WI38 (cell line): ENCODE results near the gene KIF5C.

Source experiments
- H3K4me3 ChIP-seq: 2 replicates; pipeline ENCODE4 v1.5.1; 2011; ENCODE audit warnings: low read depth, mild to moderate bottlenecking, control low read depth, low read length
- TF ChIP-seq, protein P1 (sequence below): IDR thresholded peaks from 2 replicates; pipeline ENCODE4 v1.5.1; 2012; ENCODE audit warnings: low read depth, mild to moderate bottlenecking, control low read depth, low read length

KIF5C gene

DNA sequence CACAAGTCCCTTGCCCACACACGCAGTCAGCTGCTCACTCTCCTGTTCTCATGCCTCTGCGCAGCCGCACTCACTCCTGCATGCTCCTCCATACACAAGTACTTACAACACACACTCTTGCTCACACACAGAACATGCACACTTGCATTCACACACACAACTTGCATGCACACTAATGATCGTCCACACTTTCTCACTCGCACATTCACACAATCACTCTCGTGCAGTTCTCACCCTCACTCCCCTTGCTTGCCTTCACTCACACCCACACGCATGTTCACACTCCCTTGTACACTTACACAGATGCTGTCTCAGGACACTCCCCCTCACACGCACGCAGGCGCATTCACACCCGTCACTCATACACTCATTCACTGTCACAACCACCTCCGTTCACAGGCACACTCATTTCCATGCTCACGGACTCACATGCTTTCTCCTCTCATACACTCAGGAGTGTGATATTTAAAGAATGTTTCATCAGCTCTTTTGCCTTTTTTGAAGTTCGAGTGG, 127.4 kb downstream of the KIF5C start:
- TF ChIP-seq, protein P1, sequence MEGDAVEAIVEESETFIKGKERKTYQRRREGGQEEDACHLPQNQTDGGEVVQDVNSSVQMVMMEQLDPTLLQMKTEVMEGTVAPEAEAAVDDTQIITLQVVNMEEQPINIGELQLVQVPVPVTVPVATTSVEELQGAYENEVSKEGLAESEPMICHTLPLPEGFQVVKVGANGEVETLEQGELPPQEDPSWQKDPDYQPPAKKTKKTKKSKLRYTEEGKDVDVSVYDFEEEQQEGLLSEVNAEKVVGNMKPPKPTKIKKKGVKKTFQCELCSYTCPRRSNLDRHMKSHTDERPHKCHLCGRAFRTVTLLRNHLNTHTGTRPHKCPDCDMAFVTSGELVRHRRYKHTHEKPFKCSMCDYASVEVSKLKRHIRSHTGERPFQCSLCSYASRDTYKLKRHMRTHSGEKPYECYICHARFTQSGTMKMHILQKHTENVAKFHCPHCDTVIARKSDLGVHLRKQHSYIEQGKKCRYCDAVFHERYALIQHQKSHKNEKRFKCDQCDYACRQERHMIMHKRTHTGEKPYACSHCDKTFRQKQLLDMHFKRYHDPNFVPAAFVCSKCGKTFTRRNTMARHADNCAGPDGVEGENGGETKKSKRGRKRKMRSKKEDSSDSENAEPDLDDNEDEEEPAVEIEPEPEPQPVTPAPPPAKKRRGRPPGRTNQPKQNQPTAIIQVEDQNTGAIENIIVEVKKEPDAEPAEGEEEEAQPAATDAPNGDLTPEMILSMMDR = no peak
- no peak overlapping the region for H3K4me3 ChIP-seq

DNA sequence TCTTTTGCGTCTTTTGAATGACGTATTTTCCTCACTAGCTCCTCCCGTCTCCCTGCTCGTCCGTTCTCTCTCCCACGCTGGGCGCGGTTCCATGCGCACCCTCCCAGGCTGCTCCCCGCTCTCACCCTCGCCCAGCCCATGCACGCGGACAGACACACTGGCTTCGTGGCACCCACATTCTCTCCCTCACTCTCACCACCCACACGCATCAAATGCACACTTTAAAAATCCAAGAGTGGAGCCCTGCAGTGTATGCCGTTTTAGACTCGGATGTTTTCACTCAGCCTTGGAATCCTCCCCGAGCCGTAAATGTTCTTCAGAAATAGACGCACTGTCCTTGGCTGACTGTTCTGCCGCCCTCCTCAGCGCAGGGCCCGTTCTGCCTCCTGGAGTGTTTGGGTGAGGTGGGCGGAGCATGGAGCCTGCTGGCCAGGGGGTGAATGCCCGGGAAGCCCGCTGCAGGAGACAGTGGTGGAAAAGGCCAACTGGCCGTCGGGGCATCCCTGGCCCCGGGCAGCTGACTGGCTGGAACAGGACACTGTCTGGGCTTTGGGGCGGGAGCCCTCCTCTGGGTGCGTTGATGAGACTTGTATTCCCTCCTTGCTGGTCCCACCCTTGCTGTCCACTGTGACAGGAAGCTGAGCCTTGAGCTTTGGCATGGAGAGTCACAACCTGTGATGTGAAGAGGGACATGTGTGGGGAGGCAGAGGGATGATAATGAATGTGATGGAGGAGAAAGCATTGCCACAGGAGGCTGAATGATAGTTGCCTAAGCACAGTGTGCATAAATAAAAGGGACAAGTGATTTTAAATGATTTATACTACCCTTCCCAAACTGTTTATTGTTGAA, 128.1 kb downstream of the KIF5C start:
- TF ChIP-seq, protein P1 = no peak
- no peak overlapping the region for H3K4me3 ChIP-seq

DNA sequence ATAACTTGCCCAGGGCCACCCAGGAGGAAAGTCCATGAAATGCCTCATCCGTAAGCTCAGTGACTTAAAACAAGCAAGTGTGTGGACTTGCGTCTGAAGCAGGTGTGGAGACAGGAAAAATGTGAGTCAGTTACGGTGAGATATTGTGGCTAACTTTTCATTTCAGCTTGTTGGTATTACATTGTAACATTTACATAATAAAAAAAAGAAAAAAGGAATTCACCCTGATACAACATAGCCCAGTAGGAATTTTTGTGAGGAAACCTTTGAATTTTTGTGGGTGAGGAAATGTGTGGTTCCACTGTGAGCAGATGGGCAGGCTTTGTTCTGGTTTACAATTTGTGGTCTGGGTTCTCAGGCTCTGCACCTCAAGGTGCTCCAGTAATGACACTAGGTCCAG, 129.8 kb downstream of the KIF5C start:
- TF ChIP-seq, protein P1 = no peak
- H3K4me3 ChIP-seq = no peak overlapping the region

DNA sequence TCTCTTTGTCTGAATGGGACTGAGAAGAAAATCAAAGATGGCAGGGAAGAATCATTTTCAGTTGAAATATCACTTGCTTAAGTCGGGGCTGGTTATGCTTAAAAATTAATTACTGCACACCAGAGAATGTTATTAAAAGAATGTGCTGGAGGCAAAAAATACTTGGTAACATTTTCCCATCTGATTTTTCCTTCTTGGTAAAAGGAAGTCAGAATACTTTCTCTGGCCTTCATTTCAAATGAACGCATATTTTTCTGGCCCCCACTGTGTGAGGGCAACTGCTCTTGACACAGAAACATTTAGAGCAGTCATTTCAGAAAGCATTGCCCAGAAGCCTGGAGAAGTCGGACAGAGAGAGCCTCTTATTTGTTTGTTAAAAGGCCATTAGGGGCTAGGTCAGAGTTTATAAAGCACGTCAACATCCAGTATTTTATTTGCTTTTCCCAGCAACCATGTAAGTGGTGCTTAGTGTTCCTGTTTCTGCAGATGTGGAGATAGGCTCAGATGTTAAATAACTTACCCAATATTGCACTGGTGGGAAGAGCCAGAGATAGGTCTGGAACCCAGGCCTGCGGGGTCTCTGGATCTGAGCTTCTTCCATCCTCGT, 130.5 kb downstream of the KIF5C start:
- H3K4me3 ChIP-seq = no peak overlapping the region
- TF ChIP-seq, protein P1 = no peak

DNA sequence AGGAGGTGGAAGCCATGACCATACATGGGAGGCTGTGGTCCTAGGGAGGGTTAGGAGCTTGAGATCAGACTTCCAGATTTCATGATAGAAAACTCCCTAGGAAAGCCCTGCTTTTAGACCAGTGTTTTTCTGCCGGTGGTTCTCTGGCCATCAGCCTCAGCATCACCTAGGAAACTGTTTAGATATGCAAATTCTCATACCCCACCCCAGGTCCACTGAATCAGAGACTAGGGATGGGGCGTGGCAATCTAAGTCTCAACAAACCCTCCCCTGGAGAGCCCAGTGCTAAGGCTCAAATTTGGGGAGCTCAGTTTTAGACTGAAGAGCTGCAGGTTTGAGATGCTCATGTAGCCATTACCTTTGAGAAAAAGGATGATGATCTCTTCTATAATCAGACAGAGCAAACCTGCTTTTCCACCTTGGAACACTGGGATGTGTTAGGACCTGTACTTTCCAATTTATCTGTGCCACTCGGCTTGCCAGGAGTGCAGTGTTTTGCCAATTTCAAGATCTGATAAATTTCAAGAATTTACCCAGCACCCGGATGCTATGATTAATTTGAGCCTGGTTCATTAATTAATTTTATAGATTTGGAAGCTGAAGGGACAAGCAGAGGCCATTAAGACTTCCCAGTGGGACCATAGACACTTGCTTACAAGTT, 132.0 kb downstream of the KIF5C start:
- no peak overlapping the region for H3K4me3 ChIP-seq
- TF ChIP-seq, protein P1 = no peak

DNA sequence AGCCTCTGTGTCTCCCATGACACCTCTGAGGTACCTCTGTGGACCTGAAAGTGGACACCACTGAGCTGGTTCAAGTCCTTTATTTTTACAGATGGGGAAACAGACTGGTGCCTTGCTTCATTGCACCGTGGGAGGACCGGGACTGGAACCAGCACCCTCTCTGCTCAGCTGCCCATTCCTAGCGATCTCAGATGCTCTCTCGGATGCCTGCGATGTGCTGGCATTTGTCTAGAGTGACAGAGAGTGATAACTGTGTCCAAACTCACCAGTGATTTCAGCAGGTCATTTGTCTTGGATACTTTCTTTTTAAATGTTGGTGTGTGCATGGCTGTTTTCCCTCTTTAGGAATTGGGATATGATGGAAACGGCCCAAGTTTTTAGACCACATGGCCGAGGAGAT, 133.4 kb downstream of the KIF5C start:
- TF ChIP-seq, protein P1 = no peak

More for the DNA sequence above, 133.4 kb downstream of the KIF5C start:
- no peak overlapping the region for H3K4me3 ChIP-seq
